Stimulated activated CD4-positive, alpha-beta T cell treated with anti-CD3 and anti-CD28 coated beads, Interleukin-2, amount 100 ng/mL, for 48 hours (primary cell): Measurements from ENCODE around the gene ZNF865.
A peak's percentile ranks its signal among the peaks of the same experiment; 100 is the strongest.
"Not testable (repeated sequence)": the region's sequence is repeated elsewhere in the genome, so short reads cannot be mapped to it uniquely, and the experiment has no call there.

Experiments used
- DNase-seq, 2 donors: peaks; one replicate each; pipeline ENCODE4 v3.0.0-alpha.2; 2020

Gene ZNF865

GRCh38 chr19:55605637-55606470, at the start of gene ZNF865:
Gene ZNF865 (plus strand): TSS chr19:55605647. CDS start chr19:55613619, 7,972 bp downstream.
- peak; percentile 58 for DNase-seq

GRCh38 chr19:55559684-55560083, 45.8 kb upstream of the ZNF865 start:
- DNase-seq, result no peak

GRCh38 chr19:55563261-55563690, 42.2 kb upstream of the ZNF865 start:
- DNase-seq, result no peak

GRCh38 chr19:55566823-55567222, 38.6 kb upstream of the ZNF865 start:
- no peak for DNase-seq

GRCh38 chr19:55567708-55568328, 37.6 kb upstream of the ZNF865 start:
- no peak for DNase-seq

- not testable (repeated sequence) for DNase-seq
These were observed 36.0 kb upstream of the ZNF865 start for GRCh38 chr19:55569477-55569876.

GRCh38 chr19:55573929-55574328, 31.5 kb upstream of the ZNF865 start:
- DNase-seq, result not testable (repeated sequence)

- no peak for DNase-seq
These were observed 28.7 kb upstream of the ZNF865 start for GRCh38 chr19:55576746-55577145.

- DNase-seq, result no peak
These were observed 27.3 kb upstream of the ZNF865 start for GRCh38 chr19:55578031-55578760.

- no peak for DNase-seq
These were observed 26.4 kb upstream of the ZNF865 start for GRCh38 chr19:55578761-55579747.

- DNase-seq, result no peak
These were observed 25.5 kb upstream of the ZNF865 start for GRCh38 chr19:55579766-55580621.

- DNase-seq, result peak; percentile 78
These were observed 24.8 kb upstream of the ZNF865 start, which contains the start of gene ZNF579 for GRCh38 chr19:55580628-55581144. Gene ZNF579 (minus strand): TSS chr19:55580848. CDS start chr19:55579639, 1,209 bp downstream.

GRCh38 chr19:55581145-55581822, 24.2 kb upstream of the ZNF865 start:
- no peak for DNase-seq

GRCh38 chr19:55581823-55582223, 23.6 kb upstream of the ZNF865 start:
- no peak for DNase-seq

GRCh38 chr19:55582284-55582683, 23.2 kb upstream of the ZNF865 start:
- not testable (repeated sequence) for DNase-seq

GRCh38 chr19:55583897-55584296, 21.6 kb upstream of the ZNF865 start:
- not testable (repeated sequence) for DNase-seq

- no peak for DNase-seq
These were observed 20.6 kb upstream of the ZNF865 start for GRCh38 chr19:55584871-55585270.

GRCh38 chr19:55585658-55586339, 19.6 kb upstream of the ZNF865 start:
- no peak for DNase-seq

- peak; percentile 94 for DNase-seq
These were observed 18.3 kb upstream of the ZNF865 start for GRCh38 chr19:55586976-55587668.
